Sigmoid colon (tissue), 3 donors: ENCODE data around the gene CEPT1.

Source experiments
- POLR2A ChIP-seq, 2 donors: fragments of 450-650 bp; IDR thresholded peaks; one replicate each; pipeline ENCODE4 v1.6.1; 2016; ENCODE audit warnings: antibody characterized with exemption in 2 of 2, mild to moderate bottlenecking in 2 of 2, moderate library complexity in 2 of 2
- TF ChIP-seq, protein P1 (sequence below), 4 experiments: fragments of 450-650 bp in 3 of 4; fragments of 200-600 bp in 1 of 4; IDR thresholded peaks; one replicate each; pipeline ENCODE4 v1.5.1; 2016 to 2019; ENCODE audit warnings: antibody characterized with exemption in 4 of 4, mild to moderate bottlenecking in 3 of 4, moderate library complexity in 2 of 4

DNA sequence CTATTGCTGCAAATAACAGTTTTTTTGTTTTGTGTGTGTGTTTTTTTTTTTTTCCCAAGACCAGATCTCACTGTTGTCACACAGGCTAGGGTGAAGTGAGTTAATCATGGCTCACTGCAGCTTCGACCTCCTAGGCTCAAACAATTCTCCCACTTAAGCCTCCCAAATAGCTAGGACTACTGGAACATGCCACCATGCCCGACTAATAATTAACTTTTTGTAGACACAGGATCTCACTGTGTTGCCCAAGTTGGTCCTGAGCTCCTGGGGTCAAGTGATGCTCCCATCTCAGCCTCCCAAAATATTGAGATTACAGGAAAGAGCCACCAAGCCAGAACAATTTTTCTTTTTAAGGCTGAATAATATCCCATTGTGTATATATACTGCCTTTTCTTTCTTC, 35.0 kb upstream of the CEPT1 start:
- TF ChIP-seq POLR2A (IDR thresholded peaks at IDR 0.05): no peak
- TF ChIP-seq, protein P1, sequence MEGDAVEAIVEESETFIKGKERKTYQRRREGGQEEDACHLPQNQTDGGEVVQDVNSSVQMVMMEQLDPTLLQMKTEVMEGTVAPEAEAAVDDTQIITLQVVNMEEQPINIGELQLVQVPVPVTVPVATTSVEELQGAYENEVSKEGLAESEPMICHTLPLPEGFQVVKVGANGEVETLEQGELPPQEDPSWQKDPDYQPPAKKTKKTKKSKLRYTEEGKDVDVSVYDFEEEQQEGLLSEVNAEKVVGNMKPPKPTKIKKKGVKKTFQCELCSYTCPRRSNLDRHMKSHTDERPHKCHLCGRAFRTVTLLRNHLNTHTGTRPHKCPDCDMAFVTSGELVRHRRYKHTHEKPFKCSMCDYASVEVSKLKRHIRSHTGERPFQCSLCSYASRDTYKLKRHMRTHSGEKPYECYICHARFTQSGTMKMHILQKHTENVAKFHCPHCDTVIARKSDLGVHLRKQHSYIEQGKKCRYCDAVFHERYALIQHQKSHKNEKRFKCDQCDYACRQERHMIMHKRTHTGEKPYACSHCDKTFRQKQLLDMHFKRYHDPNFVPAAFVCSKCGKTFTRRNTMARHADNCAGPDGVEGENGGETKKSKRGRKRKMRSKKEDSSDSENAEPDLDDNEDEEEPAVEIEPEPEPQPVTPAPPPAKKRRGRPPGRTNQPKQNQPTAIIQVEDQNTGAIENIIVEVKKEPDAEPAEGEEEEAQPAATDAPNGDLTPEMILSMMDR (IDR thresholded peaks at IDR 0.05): no peak
